ENCODE measurements around the gene ZNF334. TPM values are rescaled to one million over a fixed set of nuclear protein-coding genes. Genes with fewer than 3 reads are reported as not detected.

The ZNF334 gene
- polyA plus RNA-seq, 1 experiment, result 0.93 TPM

GRCh38 chr20:46482864-46483263 lies 30.5 kb downstream of the ZNF334 start:
- DNase-seq (ENCODE audit: low read depth), result no peak
- ChIA-PET CTCF (no interaction called here), POLR2A (no interaction called here)
- TF ChIP-seq CTCF (IDR thresholded peaks at IDR 0.05; ENCODE audit: insufficient read depth, low read depth, low read length), result no peak
- H3K27me3 ChIP-seq (ENCODE audit: control insufficient read depth, insufficient read depth, low read length), result peaks cover 2% of the 10 kb centered on the region; the same call in 1 of the 2 replicates
- H3K36me3 ChIP-seq (ENCODE audit: control insufficient read depth, insufficient read depth, low read length), result no peaks in the 10 kb centered on the region
- H3K4me3 ChIP-seq (ENCODE audit: low read depth, low read length), result no peak overlapping the region

GRCh38 chr20:46477640-46478039 lies 35.7 kb downstream of the ZNF334 start:
- DNase-seq (ENCODE audit: low read depth), result no peak
- H3K4me3 ChIP-seq (ENCODE audit: low read depth, low read length), result no peak overlapping the region
- CTCF ChIA-PET, result no interaction called here
- H3K36me3 ChIP-seq (ENCODE audit: control insufficient read depth, insufficient read depth, low read length), result no peaks in the 10 kb centered on the region
- POLR2A ChIA-PET, result no interaction called here
- H3K27me3 ChIP-seq (ENCODE audit: control insufficient read depth, insufficient read depth, low read length), result peaks cover 1% of the 10 kb centered on the region; the same call in 1 of the 2 replicates
- no peak for TF ChIP-seq CTCF (IDR thresholded peaks at IDR 0.05; ENCODE audit: insufficient read depth, low read depth, low read length)

GRCh38 chr20:46477225-46477624 lies 36.1 kb downstream of the ZNF334 start:
- ChIA-PET POLR2A (no interaction called here), CTCF (no interaction called here)
- DNase-seq (ENCODE audit: low read depth), result no peak

GRCh38 chr20:46468508-46468907 lies 44.9 kb downstream of the ZNF334 start:
- CTCF ChIA-PET, result no interaction called here

More at GRCh38 chr20:46477225-46477624, 36.1 kb downstream of the ZNF334 start:
- TF ChIP-seq CTCF (IDR thresholded peaks at IDR 0.05; ENCODE audit: insufficient read depth, low read depth, low read length), result no peak
- no peaks in the 10 kb centered on the region for H3K36me3 ChIP-seq (ENCODE audit: control insufficient read depth, insufficient read depth, low read length)
- peaks cover 1% of the 10 kb centered on the region; the same call in 1 of the 2 replicates for H3K27me3 ChIP-seq (ENCODE audit: control insufficient read depth, insufficient read depth, low read length)
- H3K4me3 ChIP-seq (ENCODE audit: low read depth, low read length), result no peak overlapping the region

GRCh38 chr20:46464451-46464850 lies 48.9 kb downstream of the ZNF334 start:
- CTCF ChIA-PET, result interaction anchor here (0.6 to 1.1 kb wide), 3 partner anchors 10 to 452 kb away, joined by 3 read pairs; no protein-coding TSS in a partner anchor
- POLR2A ChIA-PET, result no interaction called here
- H3K27me3 ChIP-seq (ENCODE audit: control insufficient read depth, insufficient read depth, low read length), result no peaks in the 10 kb centered on the region
- H3K36me3 ChIP-seq (ENCODE audit: control insufficient read depth, insufficient read depth, low read length), result no peaks in the 10 kb centered on the region
- no peak overlapping the region for H3K4me3 ChIP-seq (ENCODE audit: low read depth, low read length)
- DNase-seq (ENCODE audit: low read depth), result no peak
- no peak for TF ChIP-seq CTCF (IDR thresholded peaks at IDR 0.05; ENCODE audit: insufficient read depth, low read depth, low read length)

More at GRCh38 chr20:46468508-46468907, 44.9 kb downstream of the ZNF334 start:
- DNase-seq (ENCODE audit: low read depth), result no peak
- TF ChIP-seq CTCF (IDR thresholded peaks at IDR 0.05; ENCODE audit: insufficient read depth, low read depth, low read length), result no peak
- no peaks in the 10 kb centered on the region for H3K36me3 ChIP-seq (ENCODE audit: control insufficient read depth, insufficient read depth, low read length)
- POLR2A ChIA-PET, result no interaction called here
- H3K27me3 ChIP-seq (ENCODE audit: control insufficient read depth, insufficient read depth, low read length), result 0 out of 2 replicates have a peak, but pooled peaks cover 1% of the 10 kb centered on the region
- H3K4me3 ChIP-seq (ENCODE audit: low read depth, low read length), result no peak overlapping the region
